Urinary bladder (tissue), 4 donors: Measurements from ENCODE around the gene CLIC5. TPM values are rescaled to one million over a fixed set of nuclear protein-coding genes. Genes with fewer than 3 reads are reported as not detected.

Source experiments
- DNase-seq: peaks from one replicate; pipeline ENCODE4 v3.0.0-alpha.2; 2015; ENCODE audit errors: extremely low spot score
- H3K27ac ChIP-seq: one replicate; pipeline ENCODE4 v1.5.1; 2013; ENCODE audit warnings: low read depth, mild to moderate bottlenecking, moderate library complexity
- H3K36me3 ChIP-seq: one replicate; pipeline ENCODE4 v1.6.1; 2013; ENCODE audit warnings: mild to moderate bottlenecking, moderate library complexity; ENCODE audit not compliant: insufficient read depth
- H3K4me1 ChIP-seq: one replicate; pipeline ENCODE4 v1.6.1; 2013; ENCODE audit warnings: mild to moderate bottlenecking, moderate library complexity; ENCODE audit not compliant: insufficient read depth
- H3K4me3 ChIP-seq: one replicate; pipeline ENCODE4 v1.5.1; 2013; ENCODE audit warnings: low read depth, low read length
- WGBS: extraction: QIAGEN DNeasy Blood & Tissue Kit; methylation state at CpG from one replicate; pipeline ENCODE4 v1.1.7; 2013; 5-methylcytosine and 5-hydroxymethylcytosine counted together
- polyA plus RNA-seq: library from polyadenylated mRNA; stranded (reverse); fragments of 200-250 nt; gene quantifications from one replicate; pipeline ENCODE4 v1.2.3, GENCODE V29; 2013
- total RNA-seq: library from RNA; depleted of rRNA; stranded (reverse); fragments of >200 nt; gene quantifications from one replicate; pipeline ENCODE4 v1.2.3, GENCODE V29; 2014
- donor health status: healthy with polysubstance abuse.
- donor health status: healthy.

CLIC5 gene
- total and polyA plus RNA-seq, 2 donors: 2.4 to 4.3 TPM

- no peaks in the 10 kb centered on the region for H3K36me3 ChIP-seq
- 49% methylated on average over 3 of the region's 3 CpGs for WGBS
- no peak for DNase-seq
- H3K4me1 ChIP-seq: no peaks in the 10 kb centered on the region
- no peak overlapping the region for H3K27ac ChIP-seq
- no peak overlapping the region for H3K4me3 ChIP-seq
Observed at GRCh38 chr6:46023216-46023915, 7.7 kb upstream of the CLIC5 start.

GRCh38 chr6:46022106-46022948 lies 6.7 kb upstream of the CLIC5 start:
- Histone ChIP-seq H3K27ac (no peak overlapping the region), H3K4me1 (no peaks in the 10 kb centered on the region), H3K4me3 (no peak overlapping the region), H3K36me3 (no peaks in the 10 kb centered on the region)
- no peak for DNase-seq
- WGBS: 91% methylated on average over 5 of the region's 5 CpGs

- 81% methylated on average over 2 of the region's 2 CpGs for WGBS
- no peaks in the 10 kb centered on the region for H3K36me3 ChIP-seq
- no peak for DNase-seq
- H3K27ac ChIP-seq: no peak overlapping the region
- peaks cover 2% of the 10 kb centered on the region for H3K4me1 ChIP-seq
- no peak overlapping the region for H3K4me3 ChIP-seq
Observed at GRCh38 chr6:46017726-46018125, 2.1 kb upstream of the CLIC5 start.

- Histone ChIP-seq H3K27ac (no peak overlapping the region), H3K4me1 (peaks cover 2% of the 10 kb centered on the region), H3K4me3 (peak overlapping the region; percentile 40), H3K36me3 (no peaks in the 10 kb centered on the region)
- 46% methylated on average over 8 of the region's 8 CpGs for WGBS
- DNase-seq: no peak
Observed at GRCh38 chr6:46016063-46016608, 476 bp upstream of the CLIC5 start.

GRCh38 chr6:46014511-46015118 lies 1.0 kb downstream of the CLIC5 start:
- no peak overlapping the region for H3K27ac ChIP-seq
- H3K4me3 ChIP-seq: peak overlapping the region; percentile 40
- 14% methylated on average over 21 of the region's 21 CpGs for WGBS
- no peaks in the 10 kb centered on the region for H3K36me3 ChIP-seq
- peaks cover 2% of the 10 kb centered on the region for H3K4me1 ChIP-seq
- DNase-seq: no peak

GRCh38 chr6:46014046-46014445 lies 1.6 kb downstream of the CLIC5 start:
- WGBS: 95% methylated on average over 2 of the region's 2 CpGs
- peak overlapping the region; percentile 16 for H3K27ac ChIP-seq
- no peak overlapping the region for H3K4me3 ChIP-seq
- peaks cover 2% of the 10 kb centered on the region for H3K4me1 ChIP-seq
- no peaks in the 10 kb centered on the region for H3K36me3 ChIP-seq
- DNase-seq: no peak

GRCh38 chr6:46013639-46014038 lies 2.0 kb downstream of the CLIC5 start:
- WGBS: 90% methylated on average over 4 of the region's 4 CpGs
- DNase-seq: no peak
- H3K36me3 ChIP-seq: no peaks in the 10 kb centered on the region
- H3K27ac ChIP-seq: peak overlapping the region; percentile 16
- no peak overlapping the region for H3K4me3 ChIP-seq
- H3K4me1 ChIP-seq: peaks cover 2% of the 10 kb centered on the region

GRCh38 chr6:46012834-46013233 lies 2.8 kb downstream of the CLIC5 start:
- H3K27ac ChIP-seq: no peak overlapping the region
- H3K4me1 ChIP-seq: peaks cover 2% of the 10 kb centered on the region
- no peaks in the 10 kb centered on the region for H3K36me3 ChIP-seq
- DNase-seq: no peak
- 74% methylated on average over 1 of the region's 1 CpG for WGBS
- H3K4me3 ChIP-seq: no peak overlapping the region

- no peak overlapping the region for H3K4me3 ChIP-seq
- H3K27ac ChIP-seq: peak overlapping the region; percentile 35
- DNase-seq: no peak
- peaks cover 2% of the 10 kb centered on the region for H3K4me1 ChIP-seq
- H3K36me3 ChIP-seq: no peaks in the 10 kb centered on the region
- 71% methylated on average over 8 of the region's 8 CpGs for WGBS
Observed at GRCh38 chr6:46011188-46012085, 4.2 kb downstream of the CLIC5 start.

GRCh38 chr6:46010771-46011170 lies 4.9 kb downstream of the CLIC5 start:
- Histone ChIP-seq H3K4me3 (no peak overlapping the region), H3K36me3 (no peaks in the 10 kb centered on the region), H3K4me1 (no peaks in the 10 kb centered on the region), H3K27ac (no peak overlapping the region)
- DNase-seq: no peak
- 81% methylated on average over 5 of the region's 5 CpGs for WGBS

- 57% methylated on average over 3 of the region's 3 CpGs for WGBS
Observed at GRCh38 chr6:46010270-46010669, 5.4 kb downstream of the CLIC5 start.

GRCh38 chr6:46002264-46002663 lies 13.4 kb downstream of the CLIC5 start:
- 98% methylated on average over 1 of the region's 1 CpG for WGBS
- Histone ChIP-seq H3K36me3 (no peaks in the 10 kb centered on the region), H3K4me3 (no peak overlapping the region), H3K27ac (no peak overlapping the region), H3K4me1 (no peaks in the 10 kb centered on the region)
- DNase-seq: no peak

More at GRCh38 chr6:46010270-46010669, 5.4 kb downstream of the CLIC5 start:
- DNase-seq: no peak
- no peak overlapping the region for H3K27ac ChIP-seq
- no peak overlapping the region for H3K4me3 ChIP-seq
- H3K36me3 ChIP-seq: no peaks in the 10 kb centered on the region
- no peaks in the 10 kb centered on the region for H3K4me1 ChIP-seq

- DNase-seq: no peak
- Histone ChIP-seq H3K27ac (no peak overlapping the region), H3K36me3 (no peaks in the 10 kb centered on the region), H3K4me3 (no peak overlapping the region), H3K4me1 (no peaks in the 10 kb centered on the region)
- WGBS: 55% methylated on average over 1 of the region's 1 CpG
Observed at GRCh38 chr6:46000905-46001304, 14.8 kb downstream of the CLIC5 start.
